Activated CD8-positive, alpha-beta memory T cell treated with anti-CD3 and anti-CD28 coated beads for 1 hour (primary cell): ENCODE results near the gene RAMP3.

Experiments used
- DNase-seq, 2 donors: peaks; one replicate each; pipeline ENCODE4 v3.0.0-alpha.2; 2020; ENCODE audit warnings: low read depth in 1 of 2; ENCODE audit errors: extremely low read depth in 1 of 2

The RAMP3 gene

DNA sequence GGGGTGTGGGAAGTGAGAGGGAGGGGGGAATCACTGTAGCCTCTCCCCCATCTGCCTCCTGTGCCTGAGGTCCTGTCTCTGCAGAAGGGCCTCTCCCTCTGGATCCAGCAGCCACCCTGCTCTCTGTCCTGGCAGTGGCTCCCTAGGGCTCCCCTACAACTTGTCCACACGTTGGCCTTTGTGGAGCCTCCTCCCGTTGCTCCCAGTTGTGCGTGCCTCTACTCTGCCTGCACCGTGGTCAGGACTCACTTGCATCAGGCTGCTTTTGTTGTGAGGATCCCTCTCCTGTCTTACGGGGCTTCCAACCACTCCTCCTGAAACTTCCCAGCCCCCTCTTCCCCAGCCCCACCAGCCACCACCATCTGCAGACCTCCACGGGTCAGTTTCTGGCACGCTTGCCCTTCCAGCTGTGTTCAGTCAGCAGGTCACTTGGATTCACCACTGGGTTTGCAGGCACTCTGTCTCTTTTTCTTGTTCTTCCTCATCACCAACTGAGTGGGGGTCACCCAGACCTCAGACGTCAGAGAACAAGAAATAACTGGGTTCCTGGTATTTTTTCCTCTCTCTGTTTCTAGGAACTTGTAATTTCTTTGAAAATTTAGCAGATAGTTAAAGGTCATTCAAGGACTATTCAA lies 62.3 kb downstream of the RAMP3 start:
- no peak for DNase-seq

DNA sequence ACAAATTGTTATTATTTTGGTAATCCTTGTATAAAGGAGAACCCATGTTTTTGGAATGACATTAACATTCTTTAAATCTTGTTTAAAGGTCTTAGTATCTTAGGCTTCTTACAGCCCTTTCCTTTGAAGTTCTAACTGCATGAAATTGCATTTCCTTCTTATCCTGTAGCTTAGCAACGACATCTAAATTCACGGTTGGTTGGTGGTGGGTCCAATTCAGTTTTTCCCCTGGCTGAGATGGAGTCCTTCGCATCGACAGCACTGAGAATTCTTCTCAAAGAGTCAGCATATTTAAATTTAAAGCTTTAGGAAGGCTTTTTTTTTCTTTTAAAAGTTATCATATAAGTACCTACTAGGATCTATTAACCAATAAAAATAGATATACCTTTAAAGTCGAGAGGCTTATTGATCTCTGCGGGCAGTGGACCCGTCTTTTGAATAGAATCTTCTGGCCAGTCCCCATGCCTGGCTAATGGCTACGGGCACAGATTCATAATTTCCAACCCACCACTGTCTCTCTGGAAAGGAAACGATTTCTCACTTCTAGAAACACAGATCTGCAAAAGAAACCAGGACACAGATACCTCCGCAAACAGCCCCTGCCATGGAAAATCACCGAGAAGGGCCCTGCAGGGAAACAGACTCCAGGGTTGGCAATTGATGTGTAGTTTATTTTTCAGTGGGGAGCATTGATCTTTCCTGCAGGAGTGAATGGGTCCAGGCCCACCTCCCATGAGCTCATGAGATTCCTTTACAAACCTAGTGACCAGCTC lies 63.4 kb downstream of the RAMP3 start:
- DNase-seq = no peak

DNA sequence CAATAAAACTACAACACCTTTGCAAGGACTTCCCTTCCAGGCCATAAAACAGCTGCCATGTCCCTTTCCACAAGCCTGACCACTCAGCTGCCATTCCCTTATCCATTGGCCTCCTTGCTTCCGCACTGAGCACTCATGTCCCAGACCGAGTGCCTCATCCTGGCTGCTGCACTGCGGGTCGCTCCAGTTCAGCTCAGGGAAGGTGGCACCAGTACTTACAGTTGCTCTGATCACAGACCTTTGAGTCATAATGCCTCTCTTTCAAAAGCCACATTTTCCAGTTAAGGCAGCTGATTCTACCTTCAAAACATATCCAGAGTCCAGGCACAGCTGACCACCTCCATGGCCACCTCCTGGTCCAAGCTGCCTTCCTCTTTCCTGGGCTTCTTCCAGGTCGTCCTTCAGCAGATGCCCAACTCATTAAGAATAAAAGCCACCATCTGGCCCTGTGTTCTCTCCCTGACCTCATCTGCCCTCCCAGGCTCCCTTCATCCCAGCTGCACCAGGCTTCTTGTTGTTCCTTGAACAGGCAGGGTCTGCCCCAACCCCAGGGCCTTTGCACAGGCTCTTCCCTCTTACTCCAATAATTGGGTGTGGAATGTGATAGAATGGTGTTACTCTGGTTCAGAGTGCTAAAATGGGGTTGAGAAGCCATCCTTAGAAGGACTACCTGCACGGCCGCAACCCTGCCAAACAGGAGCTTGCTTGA lies 64.5 kb downstream of the RAMP3 start:
- no peak for DNase-seq

DNA sequence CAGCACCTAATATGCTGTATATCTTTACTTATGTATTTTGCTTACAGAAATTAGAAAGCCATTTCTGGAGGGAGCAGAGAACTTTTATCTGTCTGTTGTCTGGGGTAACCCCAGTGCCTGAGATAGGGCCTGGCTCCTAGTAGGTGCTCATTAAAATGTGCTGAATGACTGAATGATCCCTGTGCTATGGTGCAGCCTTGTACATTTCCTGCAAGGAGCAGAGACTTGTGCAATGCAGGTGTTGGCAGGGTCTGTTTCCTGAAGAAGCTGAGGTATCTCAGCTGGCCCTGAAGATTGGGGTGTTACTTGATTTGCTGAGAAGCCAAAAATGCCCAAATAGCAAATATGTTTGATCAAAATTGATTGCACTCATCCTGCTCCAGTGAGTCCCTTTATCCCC lies 65.5 kb downstream of the RAMP3 start:
- no peak for DNase-seq

DNA sequence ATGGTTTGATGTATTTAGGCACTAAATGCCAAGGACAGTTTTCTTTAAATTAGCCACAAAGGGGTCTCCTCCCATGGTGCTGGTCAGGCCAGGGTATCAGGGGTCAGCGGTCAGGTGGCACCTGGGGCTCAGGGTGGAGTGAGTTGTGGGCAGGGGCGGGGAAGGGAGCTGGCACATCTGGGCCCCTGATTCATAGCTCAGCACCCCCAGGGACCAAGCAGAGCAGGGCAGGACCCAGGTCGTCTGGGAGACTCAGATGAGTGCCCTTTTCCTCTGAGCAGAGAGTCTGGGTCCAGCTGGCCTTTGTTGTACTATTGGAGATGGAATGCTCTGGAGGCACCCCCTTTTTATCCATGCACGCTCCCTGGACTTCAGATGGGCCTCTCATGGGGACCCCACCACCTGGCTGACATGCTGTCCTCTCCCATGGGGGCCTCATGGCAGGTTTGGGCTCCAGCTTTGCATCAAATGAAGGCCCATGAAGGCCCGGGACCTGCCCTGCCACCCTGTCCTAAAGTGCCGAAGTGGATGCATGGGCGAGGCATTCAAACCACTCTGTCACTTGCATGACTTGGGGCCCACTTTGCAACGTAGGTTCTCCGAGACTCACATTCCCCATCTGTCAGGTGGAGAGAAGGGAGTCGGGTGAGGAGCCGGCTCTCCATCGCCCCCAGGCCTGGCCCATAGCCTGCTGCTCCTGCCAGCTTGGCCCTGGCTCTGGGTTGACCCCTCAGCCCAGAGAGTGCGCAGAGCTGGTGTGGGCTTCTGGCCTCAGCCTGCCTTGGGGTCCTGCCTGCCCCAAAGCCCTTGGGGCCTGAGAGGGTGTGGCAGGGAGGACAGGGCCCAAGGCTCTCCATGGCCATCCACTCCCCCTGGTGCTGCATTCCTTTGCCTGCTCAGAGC lies 66.4 kb downstream of the RAMP3 start:
- no peak for DNase-seq

DNA sequence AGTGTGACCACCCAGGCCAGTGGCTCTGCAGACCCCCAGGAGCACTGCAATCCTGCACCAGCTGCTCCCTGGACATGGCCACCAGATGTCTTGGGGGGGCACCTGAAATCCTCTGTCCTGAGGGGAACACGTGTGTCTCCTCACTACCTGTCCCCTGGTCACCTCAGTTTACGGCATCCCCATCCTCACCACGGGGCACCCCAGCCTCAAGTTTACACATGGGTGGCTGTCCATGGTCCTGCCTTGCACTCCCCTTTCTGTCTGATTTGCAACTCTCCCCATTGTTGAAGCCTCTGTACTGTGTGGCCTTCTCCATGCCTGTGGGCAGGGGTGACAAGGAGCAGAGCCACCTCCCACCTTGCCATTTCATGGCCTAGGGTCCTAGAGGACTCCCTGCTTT lies 67.2 kb downstream of the RAMP3 start:
- DNase-seq = no peak

DNA sequence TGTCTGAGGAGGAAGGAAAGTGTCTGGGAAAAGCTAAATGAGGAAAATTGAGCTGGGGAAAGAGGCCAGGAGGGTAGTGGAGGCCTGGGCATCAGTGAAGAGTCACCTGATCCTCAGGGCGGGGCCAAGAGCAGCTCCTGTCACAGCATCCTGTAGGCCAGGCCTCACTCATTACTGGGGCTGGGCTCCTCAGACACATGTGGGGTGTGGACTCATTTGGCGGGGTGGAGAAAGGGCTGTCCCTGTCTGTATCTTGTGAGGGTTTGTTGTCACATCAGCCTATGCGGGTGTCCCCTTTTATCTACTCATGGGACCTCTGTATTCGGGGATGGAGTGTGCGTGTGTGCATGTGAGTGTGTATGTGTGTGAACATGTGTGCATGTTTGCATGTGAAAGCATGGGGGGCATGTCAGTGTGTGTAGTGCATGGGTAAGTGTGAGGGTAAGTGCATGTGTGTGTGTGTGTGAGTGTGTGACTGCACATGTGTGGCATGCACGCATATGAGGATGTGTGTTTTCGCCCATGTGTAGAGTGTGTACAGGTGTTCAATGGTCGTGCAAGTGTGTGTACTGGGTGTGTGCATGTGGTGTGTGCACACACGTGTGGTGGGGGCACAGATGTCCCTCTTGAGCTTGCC lies 67.8 kb downstream of the RAMP3 start:
- no peak for DNase-seq

DNA sequence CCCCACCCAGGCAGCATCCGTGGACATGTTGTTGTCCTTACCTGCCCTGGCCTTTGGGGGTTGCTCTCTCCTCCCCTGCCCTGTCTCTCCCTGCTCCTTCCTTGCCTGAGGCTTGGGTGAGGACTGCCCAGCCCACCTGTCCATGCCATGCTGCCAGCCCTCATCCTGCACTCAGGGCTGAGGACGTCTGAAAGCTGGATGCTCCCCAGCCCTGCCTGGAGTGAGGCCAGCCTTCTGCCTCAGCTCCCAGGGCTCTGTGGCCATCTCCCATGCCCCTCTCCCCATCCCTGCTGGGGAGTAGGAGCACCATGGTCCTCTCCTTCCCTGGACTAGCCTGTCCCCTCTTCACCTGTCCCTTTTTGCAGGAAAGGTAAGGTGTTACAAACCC lies 68.4 kb downstream of the RAMP3 start:
- DNase-seq = no peak

DNA sequence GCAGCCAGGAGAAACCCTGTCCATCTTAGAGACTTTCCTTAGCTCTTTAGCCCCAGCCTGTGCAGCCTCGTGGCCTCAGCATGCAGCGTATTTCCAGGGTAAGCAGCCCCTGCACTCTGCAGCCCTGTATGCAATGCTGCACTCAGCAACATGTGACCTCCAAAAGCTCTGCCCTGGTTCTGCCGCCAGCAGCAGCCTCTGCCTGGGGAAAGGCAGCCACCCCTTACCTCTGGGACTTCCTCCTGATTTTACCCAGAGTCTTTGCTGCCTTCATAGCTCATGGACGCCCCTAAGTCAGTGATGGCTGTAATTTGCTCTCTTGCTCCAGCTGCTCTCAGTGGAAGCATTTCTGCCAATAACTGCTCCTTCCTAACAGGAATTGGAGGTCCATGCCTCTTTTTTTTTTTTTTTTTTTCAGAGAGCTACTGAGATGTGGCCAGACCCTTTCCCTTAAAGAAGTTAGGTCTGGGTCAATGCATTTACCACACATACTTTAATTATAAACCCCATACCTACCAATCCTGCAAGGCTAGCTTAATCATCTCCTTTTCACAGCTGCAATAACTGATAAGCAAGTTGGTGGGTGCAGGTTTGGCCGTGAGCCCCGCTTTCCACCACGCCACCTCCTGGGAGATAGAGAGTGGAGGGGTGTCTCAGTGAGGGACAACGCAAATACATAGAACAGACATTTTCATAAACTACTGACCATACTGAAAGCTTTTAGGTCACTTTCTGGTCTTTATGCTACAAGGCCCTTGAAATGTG lies 71.7 kb downstream of the RAMP3 start:
- no peak for DNase-seq

DNA sequence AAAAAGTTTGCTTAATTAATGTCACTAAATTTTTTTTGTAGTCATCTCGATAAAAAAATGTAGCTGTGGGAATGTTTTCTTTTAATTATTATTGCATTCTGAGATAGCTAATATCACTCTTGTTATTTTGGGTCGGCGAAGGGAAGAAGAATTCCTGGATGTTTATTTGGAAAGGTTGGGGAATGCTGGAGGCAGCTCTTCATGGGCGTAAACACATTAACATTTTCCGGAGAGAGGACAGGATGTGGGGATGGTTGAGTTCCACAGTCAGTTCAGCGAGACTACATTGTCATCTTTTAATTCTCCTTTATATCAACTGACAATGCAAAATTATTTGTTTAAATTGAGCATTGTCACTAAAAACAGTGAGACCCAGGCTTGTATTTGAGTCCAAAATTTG lies 72.5 kb downstream of the RAMP3 start:
- DNase-seq = no peak

DNA sequence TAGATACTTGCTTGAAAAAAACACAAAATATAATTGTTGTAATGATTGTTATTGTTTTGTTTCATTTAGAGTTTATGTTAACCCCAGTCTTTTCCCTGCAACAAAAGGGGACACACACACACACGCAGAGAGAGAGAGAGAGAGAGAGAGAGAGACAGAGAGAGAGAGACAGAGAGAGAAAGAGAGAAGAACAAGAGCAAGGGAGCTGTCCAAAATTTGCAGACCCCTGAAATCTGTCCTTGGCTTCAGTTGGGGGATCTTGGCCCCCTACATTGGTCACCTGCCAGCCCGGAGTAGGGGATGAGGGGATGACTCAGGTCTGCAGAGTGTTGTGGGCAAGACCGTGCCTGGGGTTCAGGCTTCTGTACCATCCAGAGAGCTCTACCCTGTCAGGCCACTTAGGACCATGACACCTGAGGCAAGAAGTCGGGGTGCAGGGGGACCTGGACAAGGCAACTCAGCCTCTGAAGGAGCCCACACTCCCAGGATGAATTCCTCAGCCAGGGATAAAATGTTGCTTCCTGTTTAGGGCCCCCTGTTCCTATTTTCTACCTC lies 73.1 kb downstream of the RAMP3 start:
- no peak for DNase-seq

DNA sequence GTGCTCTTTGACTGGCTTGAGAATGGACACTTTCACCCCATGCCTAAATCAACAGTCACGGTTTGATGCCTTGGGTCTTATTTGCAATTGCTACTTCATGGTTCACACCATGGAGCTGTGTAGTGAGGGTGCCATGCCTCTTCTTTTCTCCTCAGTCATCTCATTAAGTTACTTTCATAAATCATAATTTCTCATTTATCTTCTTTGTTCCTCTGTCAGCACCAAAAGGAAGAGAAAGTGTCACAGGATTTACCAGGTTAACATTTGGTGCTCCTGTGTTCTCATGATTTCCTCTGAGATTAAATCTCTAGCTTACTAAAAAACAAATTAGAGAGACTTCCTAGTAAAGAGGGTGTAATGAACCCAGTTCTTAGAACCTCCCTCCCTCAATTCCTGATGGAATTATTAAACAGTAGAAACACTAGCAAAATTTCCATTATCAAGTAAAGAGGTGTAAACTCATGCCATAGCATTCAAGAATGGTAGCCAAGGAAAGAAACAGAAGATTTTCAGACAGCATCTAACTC lies 75.7 kb downstream of the RAMP3 start:
- no peak for DNase-seq
